Mucosa of descending colon (tissue), 3 donors: ENCODE results near the gene DLGAP1. TPM values are rescaled to one million over a fixed set of nuclear protein-coding genes. Genes with fewer than 3 reads are reported as not detected.

ENCODE experiments used
- ATAC-seq: fragments of 200-7000 bp; cut with Tn5 transposase; one replicate; pipeline ENCODE4 v1.9.1; 2020; ENCODE audit warnings: mild to moderate bottlenecking, moderate library complexity
- DNase-seq, 3 donors: peaks; one replicate each; pipeline ENCODE4 v3.0.0-alpha.2; 2020
- H3K36me3 ChIP-seq: fragments of 200-600 bp; one replicate; pipeline ENCODE4 v1.8.0; 2021; ENCODE audit warnings: low read depth, mild to moderate bottlenecking
- H3K4me1 ChIP-seq: fragments of 200-600 bp; one replicate; pipeline ENCODE4 v1.8.0; 2021; ENCODE audit warnings: low read depth, mild to moderate bottlenecking
- H3K4me3 ChIP-seq: fragments of 200-600 bp; one replicate; pipeline ENCODE4 v1.8.0; 2021; ENCODE audit warnings: mild to moderate bottlenecking
- H3K9me3 ChIP-seq: fragments of 200-600 bp; one replicate; pipeline ENCODE4 v1.8.0; 2021; ENCODE audit warnings: mild to moderate bottlenecking
- intact Hi-C, 2 donors: fragments of 100-400 bp; cut with DNase I in 1 of 2; cut with micrococcal nuclease in 1 of 2; formaldehyde crosslinking; loops; one replicate each; pipeline versions ENCODE4 v1.11.0 to v1.11.1; 2022; cut with DNase I, micrococcal nuclease
- total RNA-seq, 3 donors: library from RNA; stranded (reverse); fragmentation: NEBNext Ultra II Directional in 2 of 3; extraction: Animal tissue kit (Norgen Biotek cat#: 25700) in 2 of 3; gene quantifications; one replicate each; pipeline versions ENCODE4 v1.2.1 to v1.2.4, GENCODE V29; 2021 to 2023
- TF ChIP-seq, protein P1 (sequence below): fragments of 200-600 bp; IDR thresholded peaks from one replicate; pipeline ENCODE4 v1.8.0; 2022; ENCODE audit warnings: antibody characterized with exemption, mild to moderate bottlenecking
- donor health status: DM: no; HTN: no; CAD: no; lungs with moderate emphysema.
- donor health status: DM: no; HTN: no; CAD: no.
- donor health status: DM: no; HTN: yes; CAD: no.

The DLGAP1 gene
- total RNA-seq, 3 donors from 2014 or later: 0.46 to 6.8 (median 4.1) TPM

DNA sequence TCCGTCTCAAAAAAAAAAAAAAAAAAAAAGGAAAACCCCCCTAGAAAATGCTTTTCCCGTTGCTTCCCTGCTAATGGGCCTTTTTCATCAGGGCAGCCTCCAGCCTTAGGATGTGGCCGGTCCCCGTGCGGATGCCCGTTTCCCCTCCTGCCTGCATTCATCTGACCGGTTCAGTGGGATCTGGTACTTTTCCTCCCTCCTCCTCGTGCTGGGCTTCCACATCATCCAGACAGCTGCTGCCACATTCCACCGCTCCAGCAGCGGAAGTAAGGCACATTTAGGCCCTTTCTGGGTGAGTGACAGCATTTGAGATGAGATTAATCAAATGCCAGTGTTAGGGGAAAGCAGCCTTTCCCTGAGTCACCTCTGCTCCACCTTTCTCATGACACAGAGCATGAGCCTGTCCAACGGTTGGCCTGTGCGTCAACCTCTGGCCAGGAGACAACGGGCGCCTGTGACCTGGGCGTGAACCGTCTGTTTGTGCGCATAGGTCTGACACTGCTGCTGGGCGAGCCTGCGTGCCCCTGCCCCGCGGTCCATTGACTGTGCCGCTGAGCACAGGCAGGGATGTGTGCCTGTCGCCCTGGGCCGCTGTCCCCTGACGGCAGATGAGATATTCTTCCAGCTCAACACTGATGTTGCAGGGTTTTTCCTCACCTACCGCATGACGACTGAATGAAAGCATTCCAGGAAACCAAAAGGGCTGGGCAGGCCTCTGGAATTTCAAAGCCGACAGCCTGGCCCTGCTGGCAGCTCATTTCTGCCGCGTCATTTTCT is 831.1 kb downstream of the DLGAP1 start:
- H3K9me3 ChIP-seq: no peaks in the 10 kb centered on the region
- H3K36me3 ChIP-seq: no peaks in the 10 kb centered on the region
- intact Hi-C loops: no loop called here
- TF ChIP-seq, protein P1, sequence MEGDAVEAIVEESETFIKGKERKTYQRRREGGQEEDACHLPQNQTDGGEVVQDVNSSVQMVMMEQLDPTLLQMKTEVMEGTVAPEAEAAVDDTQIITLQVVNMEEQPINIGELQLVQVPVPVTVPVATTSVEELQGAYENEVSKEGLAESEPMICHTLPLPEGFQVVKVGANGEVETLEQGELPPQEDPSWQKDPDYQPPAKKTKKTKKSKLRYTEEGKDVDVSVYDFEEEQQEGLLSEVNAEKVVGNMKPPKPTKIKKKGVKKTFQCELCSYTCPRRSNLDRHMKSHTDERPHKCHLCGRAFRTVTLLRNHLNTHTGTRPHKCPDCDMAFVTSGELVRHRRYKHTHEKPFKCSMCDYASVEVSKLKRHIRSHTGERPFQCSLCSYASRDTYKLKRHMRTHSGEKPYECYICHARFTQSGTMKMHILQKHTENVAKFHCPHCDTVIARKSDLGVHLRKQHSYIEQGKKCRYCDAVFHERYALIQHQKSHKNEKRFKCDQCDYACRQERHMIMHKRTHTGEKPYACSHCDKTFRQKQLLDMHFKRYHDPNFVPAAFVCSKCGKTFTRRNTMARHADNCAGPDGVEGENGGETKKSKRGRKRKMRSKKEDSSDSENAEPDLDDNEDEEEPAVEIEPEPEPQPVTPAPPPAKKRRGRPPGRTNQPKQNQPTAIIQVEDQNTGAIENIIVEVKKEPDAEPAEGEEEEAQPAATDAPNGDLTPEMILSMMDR: no peak
- H3K4me1 ChIP-seq: peaks cover 23% of the 10 kb centered on the region
- DNase-seq (peak; percentile 83 to 87 (median 84)), ATAC-seq (peak; percentile 92)
- no peak overlapping the region for H3K4me3 ChIP-seq

DNA sequence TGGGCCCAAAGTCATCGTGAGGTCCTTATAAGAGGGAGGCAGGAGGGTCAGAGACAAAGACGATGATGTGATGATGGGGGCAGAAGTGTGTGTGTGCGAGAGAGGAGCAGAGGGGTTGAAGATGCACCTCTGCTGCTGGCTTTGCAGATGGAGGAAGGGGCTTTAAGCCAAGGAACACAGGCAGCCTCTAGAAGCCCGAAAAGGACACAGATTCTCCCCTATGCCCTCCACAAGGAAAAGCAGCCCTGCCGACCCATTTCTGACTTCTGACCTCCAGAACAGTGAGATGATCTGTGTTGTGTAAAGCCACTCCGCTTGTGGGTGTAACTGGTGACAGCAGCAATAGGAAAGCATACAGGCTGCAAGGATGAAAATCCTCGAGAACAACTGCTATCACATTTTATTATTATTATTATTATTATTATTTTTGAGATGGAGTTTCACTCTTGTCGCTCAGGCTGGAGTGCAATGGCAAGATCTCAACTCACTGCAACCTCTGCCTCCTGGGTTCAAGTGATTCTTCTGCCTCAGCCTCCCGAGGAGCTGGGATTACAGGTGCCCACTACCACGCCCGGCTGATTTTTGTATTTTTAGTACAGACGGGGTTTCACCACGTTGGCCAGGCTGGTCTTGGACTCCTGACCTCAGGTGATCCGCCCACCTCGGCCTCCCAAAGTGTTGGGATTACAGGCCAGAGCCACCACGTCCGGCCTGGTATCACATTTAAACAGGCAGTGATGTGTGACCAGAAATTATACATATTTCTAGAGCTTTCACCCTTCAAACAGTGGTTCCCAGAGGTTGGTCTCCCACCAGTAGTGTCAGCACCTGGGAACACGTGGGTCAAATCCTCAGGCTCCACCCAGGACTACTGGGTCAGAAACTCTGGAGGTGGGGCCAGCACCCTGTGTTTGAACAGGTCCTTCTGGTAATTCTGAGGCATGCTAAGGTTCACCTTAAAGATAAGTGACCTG is 834.7 kb downstream of the DLGAP1 start:
- no peak overlapping the region for H3K4me3 ChIP-seq
- peaks cover 24% of the 10 kb centered on the region for H3K4me1 ChIP-seq
- H3K9me3 ChIP-seq: no peaks in the 10 kb centered on the region
- DNase-seq: no peak
- intact Hi-C loops: no loop called here
- H3K36me3 ChIP-seq: no peaks in the 10 kb centered on the region
- no peak for ATAC-seq
- TF ChIP-seq, protein P1: no peak

DNA sequence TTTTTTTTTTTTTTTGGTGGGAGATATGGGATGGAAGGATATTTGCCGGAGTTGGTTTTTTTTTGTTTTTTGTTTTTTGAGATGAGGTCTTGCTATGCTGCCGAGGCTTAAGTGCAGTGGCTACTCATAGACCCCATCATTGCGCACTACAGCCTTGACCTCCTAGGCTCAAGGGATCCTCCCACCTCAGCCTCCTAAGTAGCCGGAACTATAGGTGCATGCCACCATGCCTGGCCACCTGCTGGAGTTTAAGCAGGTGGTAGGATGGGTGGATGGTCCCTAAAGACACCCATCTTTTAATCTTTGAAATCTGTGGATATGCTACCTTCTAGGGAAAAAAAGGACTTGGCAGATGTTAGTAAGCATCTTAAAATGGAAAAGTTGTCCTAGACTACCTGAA is 835.4 kb downstream of the DLGAP1 start:
- Histone ChIP-seq H3K4me1 (peaks cover 22% of the 10 kb centered on the region), H3K36me3 (no peaks in the 10 kb centered on the region), H3K4me3 (no peak overlapping the region), H3K9me3 (no peaks in the 10 kb centered on the region)
- TF ChIP-seq, protein P1: no peak
- intact Hi-C loops: no loop called here
- DNase-seq (no peak), ATAC-seq (no peak)

DNA sequence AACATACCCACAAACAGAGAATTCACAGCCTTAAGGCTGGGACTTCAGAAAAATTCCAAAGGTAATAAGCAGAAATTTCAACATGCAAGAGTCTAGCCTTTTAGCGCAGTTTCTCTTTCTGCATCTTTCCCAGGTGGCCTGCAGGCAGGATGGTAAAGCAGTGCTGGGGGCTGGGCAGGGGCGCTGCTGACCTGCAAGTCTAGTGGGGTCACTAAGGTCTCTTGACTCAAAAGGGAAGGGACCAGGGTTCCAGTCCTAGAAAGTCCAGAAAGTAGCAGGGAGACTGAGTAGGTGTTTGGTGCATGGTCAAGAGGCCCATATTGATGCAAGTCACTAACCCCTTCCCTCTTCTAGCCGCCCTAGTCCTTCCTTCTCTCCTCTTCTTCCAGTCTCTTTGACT is 835.9 kb downstream of the DLGAP1 start:
- DNase-seq (no peak), ATAC-seq (no peak)
- Histone ChIP-seq H3K9me3 (no peaks in the 10 kb centered on the region), H3K36me3 (no peaks in the 10 kb centered on the region), H3K4me1 (peaks cover 16% of the 10 kb centered on the region), H3K4me3 (no peak overlapping the region)
- TF ChIP-seq, protein P1: no peak
- intact Hi-C loops: no loop called here

DNA sequence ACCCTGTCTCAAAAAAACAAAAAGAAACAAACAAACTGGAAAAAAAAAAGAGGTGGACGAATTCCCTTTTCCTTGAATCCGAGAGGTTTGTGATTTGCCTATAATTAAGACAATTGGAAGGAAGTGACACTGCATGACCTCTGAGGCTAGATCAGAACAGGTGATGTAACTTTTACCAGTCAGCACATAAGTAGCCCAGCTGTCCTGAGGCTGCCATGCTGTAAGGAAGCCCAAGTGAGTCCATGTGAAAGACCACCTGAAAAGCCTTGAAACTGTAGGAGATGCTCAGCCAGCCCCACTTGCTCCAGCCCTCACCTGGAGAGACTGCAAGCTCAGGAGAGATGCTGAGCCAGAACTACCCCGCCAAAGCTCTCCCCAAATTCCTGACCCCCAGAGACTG is 838.4 kb downstream of the DLGAP1 start:
- TF ChIP-seq, protein P1: no peak
- Histone ChIP-seq H3K4me3 (no peak overlapping the region), H3K36me3 (no peaks in the 10 kb centered on the region), H3K4me1 (peaks cover 6% of the 10 kb centered on the region), H3K9me3 (no peaks in the 10 kb centered on the region)
- no peak for DNase-seq
- intact Hi-C loops: no loop called here
- no peak for ATAC-seq
